Progenitor cell of endocrine pancreas (in vitro differentiated cells): ENCODE data around the gene MAP3K20. TPM values are rescaled to one million over a fixed set of nuclear protein-coding genes. Genes with fewer than 3 reads are reported as not detected.

Source experiments
- DNase-seq: peaks from one replicate; pipeline ENCODE4 v3.0.0; 2021; ENCODE audit warnings: low spot score; ENCODE audit not compliant: unreplicated experiment
- H3K27ac Mint-ChIP-seq: 2 replicates; pipeline ENCODE4 v1.8.0; 2021; ENCODE audit warnings: mild to moderate bottlenecking, moderate library complexity, mixed read lengths
- H3K27me3 Mint-ChIP-seq: 2 replicates; pipeline ENCODE4 v1.8.0; 2021; ENCODE audit warnings: mixed read lengths
- H3K36me3 Mint-ChIP-seq: 2 replicates; pipeline ENCODE4 v1.8.0; 2022; ENCODE audit warnings: mixed read lengths; ENCODE audit not compliant: insufficient read depth
- H3K4me1 Mint-ChIP-seq: 2 replicates; pipeline ENCODE4 v1.8.0; 2021; ENCODE audit warnings: low read depth, mixed read lengths
- H3K4me3 Mint-ChIP-seq: 2 replicates; pipeline ENCODE4 v1.8.0; 2021; ENCODE audit warnings: low read depth, mild to moderate bottlenecking, moderate library complexity, mixed read lengths
- H3K9me3 Mint-ChIP-seq: 2 replicates; pipeline ENCODE4 v1.8.0; 2021; ENCODE audit warnings: low read depth, mixed read lengths
- total RNA-seq: library from RNA; stranded (reverse); gene quantifications from 2 replicates; pipeline ENCODE4 v1.2.1, GENCODE V29; 2021
- TF ChIP-seq, protein P1 (sequence below): fragments of 200-600 bp; sonication (generic); IDR thresholded peaks from one replicate; pipeline ENCODE4 v1.5.0; 2021; ENCODE audit warnings: antibody characterized with exemption, mild to moderate bottlenecking; ENCODE audit not compliant: unreplicated experiment

MAP3K20 gene
- total RNA-seq, 1 donor from 2014 or later: 19.0 TPM

GRCh38 chr2:173059292-173059691, 16.4 kb upstream of the MAP3K20 start:
- no peaks in the 10 kb centered on the region for H3K9me3 Mint-ChIP-seq
- H3K27ac Mint-ChIP-seq: no peak overlapping the region
- H3K27me3 Mint-ChIP-seq: no peaks in the 10 kb centered on the region
- no peaks in the 10 kb centered on the region for H3K4me1 Mint-ChIP-seq
- H3K36me3 Mint-ChIP-seq: no peaks in the 10 kb centered on the region
- no peak for DNase-seq
- no peak overlapping the region for H3K4me3 Mint-ChIP-seq
- TF ChIP-seq, protein P1, sequence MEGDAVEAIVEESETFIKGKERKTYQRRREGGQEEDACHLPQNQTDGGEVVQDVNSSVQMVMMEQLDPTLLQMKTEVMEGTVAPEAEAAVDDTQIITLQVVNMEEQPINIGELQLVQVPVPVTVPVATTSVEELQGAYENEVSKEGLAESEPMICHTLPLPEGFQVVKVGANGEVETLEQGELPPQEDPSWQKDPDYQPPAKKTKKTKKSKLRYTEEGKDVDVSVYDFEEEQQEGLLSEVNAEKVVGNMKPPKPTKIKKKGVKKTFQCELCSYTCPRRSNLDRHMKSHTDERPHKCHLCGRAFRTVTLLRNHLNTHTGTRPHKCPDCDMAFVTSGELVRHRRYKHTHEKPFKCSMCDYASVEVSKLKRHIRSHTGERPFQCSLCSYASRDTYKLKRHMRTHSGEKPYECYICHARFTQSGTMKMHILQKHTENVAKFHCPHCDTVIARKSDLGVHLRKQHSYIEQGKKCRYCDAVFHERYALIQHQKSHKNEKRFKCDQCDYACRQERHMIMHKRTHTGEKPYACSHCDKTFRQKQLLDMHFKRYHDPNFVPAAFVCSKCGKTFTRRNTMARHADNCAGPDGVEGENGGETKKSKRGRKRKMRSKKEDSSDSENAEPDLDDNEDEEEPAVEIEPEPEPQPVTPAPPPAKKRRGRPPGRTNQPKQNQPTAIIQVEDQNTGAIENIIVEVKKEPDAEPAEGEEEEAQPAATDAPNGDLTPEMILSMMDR: no peak

DNA sequence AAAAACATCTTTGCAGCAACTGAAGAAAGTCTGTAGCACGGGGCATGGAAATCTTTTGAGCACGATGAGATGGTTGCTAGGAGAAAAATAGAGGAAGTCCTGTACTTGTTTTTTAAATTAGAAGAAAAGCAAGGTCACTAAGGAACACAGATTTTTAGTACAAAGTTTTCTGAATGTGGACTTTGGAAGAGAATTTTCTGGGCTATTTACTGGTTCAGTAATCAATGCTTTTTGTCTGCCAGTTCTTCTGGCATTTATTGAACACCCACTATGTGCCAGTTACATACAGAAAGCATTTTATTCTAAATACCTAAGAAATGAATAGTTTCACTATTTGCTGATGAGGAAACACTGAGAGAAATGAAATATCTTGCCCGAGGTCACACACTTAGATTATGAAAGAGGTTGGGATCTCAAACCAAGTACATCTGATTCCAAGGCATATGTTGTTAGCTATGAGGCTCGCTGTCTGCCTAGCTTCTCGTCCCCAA, 15.6 kb upstream of the MAP3K20 start:
- Mint-ChIP-seq H3K9me3 (no peaks in the 10 kb centered on the region), H3K4me3 (no peak overlapping the region), H3K27ac (no peak overlapping the region), H3K36me3 (no peaks in the 10 kb centered on the region), H3K4me1 (no peaks in the 10 kb centered on the region), H3K27me3 (no peaks in the 10 kb centered on the region)
- TF ChIP-seq, protein P1: no peak
- DNase-seq: no peak

GRCh38 chr2:173062801-173063200, 12.8 kb upstream of the MAP3K20 start:
- H3K9me3 Mint-ChIP-seq: no peaks in the 10 kb centered on the region
- no peaks in the 10 kb centered on the region for H3K36me3 Mint-ChIP-seq
- H3K4me3 Mint-ChIP-seq: no peak overlapping the region
- TF ChIP-seq, protein P1: no peak
- no peaks in the 10 kb centered on the region for H3K4me1 Mint-ChIP-seq
- DNase-seq: no peak
- H3K27me3 Mint-ChIP-seq: no peaks in the 10 kb centered on the region
- no peak overlapping the region for H3K27ac Mint-ChIP-seq

- Mint-ChIP-seq H3K4me1 (no peaks in the 10 kb centered on the region), H3K9me3 (no peaks in the 10 kb centered on the region), H3K4me3 (no peak overlapping the region), H3K27ac (no peak overlapping the region), H3K36me3 (no peaks in the 10 kb centered on the region), H3K27me3 (no peaks in the 10 kb centered on the region)
- TF ChIP-seq, protein P1: no peak
- no peak for DNase-seq
Observed at GRCh38 chr2:173064151-173064805, 11.4 kb upstream of the MAP3K20 start.

GRCh38 chr2:173066887-173067676, 8.6 kb upstream of the MAP3K20 start:
- TF ChIP-seq, protein P1: no peak
- Mint-ChIP-seq H3K9me3 (no peaks in the 10 kb centered on the region), H3K4me3 (no peak overlapping the region), H3K4me1 (no peaks in the 10 kb centered on the region), H3K27me3 (peaks cover 10% of the 10 kb centered on the region), H3K36me3 (no peaks in the 10 kb centered on the region), H3K27ac (no peak overlapping the region)
- DNase-seq: no peak
